ENCODE measurements around the gene UCHL3. TPM values are rescaled to one million over a fixed set of nuclear protein-coding genes. Genes with fewer than 3 reads are reported as not detected.
A peak's percentile ranks its signal among the peaks of the same experiment; 100 is the strongest.

Gene UCHL3
- polyA plus RNA-seq, 2 of the 4 experiments (the other 2 are of a cell fraction) = 46.6 to 60.7 TPM

DNA sequence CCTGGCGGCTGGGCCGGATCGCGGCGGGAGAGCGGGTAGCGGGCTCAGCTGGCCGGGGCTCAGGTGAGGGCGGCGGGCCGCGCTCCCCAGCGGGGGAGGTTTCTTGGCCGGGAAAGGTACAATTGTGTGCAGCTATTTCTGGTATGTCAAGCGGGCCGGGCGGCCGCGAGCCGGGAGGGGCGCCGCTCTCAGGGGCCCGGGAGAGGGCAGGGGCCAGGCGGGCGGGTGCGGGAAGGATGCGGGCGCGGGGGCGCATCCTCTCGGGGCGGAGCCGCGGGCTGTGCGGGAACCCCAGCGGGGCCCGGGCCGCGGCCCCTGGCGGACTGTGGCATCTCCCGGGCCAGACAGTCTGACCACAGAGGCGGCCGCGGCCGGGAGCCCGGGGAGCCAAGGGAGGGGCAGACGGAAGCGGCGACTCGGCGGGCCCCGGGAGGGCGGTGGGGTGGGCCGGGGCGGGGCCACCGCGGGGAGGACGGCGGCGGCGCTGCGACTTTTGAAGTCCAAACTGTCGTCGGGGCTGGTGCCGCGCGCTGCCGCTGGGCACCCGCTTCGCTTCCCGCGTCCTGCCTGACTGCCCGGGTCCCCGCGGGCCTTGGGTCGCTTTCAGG is 86.3 kb downstream of the UCHL3 start, which contains the start of gene LMO7:
Gene LMO7, plus strand, starts transcription at position 503 of the 608 bp plus-strand sequence. CDS start 328 bp downstream, outside the sequence.
- TF ChIP-seq, protein P1, sequence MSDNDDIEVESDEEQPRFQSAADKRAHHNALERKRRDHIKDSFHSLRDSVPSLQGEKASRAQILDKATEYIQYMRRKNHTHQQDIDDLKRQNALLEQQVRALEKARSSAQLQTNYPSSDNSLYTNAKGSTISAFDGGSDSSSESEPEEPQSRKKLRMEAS (IDR thresholded peaks at IDR 0.05) = peak; percentile 42; the same call in 1 of the 2 replicates
- TF ChIP-seq, protein P2, sequence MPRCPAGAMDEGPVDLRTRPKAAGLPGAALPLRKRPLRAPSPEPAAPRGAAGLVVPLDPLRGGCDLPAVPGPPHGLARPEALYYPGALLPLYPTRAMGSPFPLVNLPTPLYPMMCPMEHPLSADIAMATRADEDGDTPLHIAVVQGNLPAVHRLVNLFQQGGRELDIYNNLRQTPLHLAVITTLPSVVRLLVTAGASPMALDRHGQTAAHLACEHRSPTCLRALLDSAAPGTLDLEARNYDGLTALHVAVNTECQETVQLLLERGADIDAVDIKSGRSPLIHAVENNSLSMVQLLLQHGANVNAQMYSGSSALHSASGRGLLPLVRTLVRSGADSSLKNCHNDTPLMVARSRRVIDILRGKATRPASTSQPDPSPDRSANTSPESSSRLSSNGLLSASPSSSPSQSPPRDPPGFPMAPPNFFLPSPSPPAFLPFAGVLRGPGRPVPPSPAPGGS (IDR thresholded peaks at IDR 0.05) = no peak
- Histone ChIP-seq H3K4me2 (peak within 1 kb of the TSS; percentile 98), H3K4me1 (no peaks in the 10 kb centered on the region), H3K9me3 (no peaks in the 10 kb centered on the region), H3K4me3 (peak within 1 kb of the TSS; percentile 59), H3K27ac (peak within 1 kb of the TSS; percentile 51 to 87)
- ChIA-PET CTCF (no interaction called here), POLR2A (no interaction called here)
- FAIRE-seq = no peak
- ATAC-seq = peak; percentile 86
- DNase-seq (ENCODE audit: low read depth in 1 of 2, low spot score in 1 of 2) = peak; percentile 23 to 25
- no CpG with 5 or more reads among the region's 76 CpGs for WGBS (ENCODE audit: missing lambda C conversion rate)

DNA sequence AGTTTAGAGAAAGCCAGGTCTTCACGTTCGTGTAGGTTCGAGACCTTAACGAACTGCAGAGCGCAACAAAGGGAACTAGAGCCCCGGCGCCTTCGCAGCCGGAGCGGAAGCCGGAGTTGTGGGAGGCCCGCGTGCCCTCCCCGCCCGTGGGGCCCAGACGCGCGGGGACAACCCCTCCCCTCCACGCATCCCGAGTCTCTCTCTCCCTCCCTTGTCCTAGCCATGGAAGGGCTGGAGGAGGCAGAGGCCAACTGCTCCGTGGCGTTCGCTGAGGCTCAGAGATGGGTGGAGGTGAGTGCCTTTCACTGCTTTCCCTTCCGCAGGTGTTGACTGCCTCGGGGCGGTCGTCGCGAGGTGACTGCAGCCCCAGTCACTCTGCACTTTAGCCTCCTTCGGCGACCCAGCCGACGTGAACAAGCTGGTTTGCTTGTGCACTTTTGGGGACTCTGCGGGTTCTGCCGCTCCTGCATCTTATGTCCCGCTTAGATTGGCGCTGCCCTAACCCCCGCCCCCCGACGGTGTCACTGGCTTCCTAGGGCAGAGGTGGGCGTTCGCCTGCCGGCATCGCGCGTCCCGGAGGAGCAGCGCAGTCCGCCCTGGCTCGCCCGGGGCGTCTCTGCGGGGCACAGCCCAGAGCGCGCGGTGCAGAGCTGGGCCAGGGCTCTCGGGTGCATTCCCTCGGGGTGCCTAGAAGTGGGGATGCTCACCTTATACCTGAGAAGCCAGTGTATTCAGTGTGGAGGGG is 87.0 kb downstream of the UCHL3 start:
- H3K9me3 ChIP-seq = no peaks in the 10 kb centered on the region
- no peak for TF ChIP-seq TFCP2L1 (CRISPR knock-in tag; IDR thresholded peaks at IDR 0.05)
- TF ChIP-seq, protein P3, sequence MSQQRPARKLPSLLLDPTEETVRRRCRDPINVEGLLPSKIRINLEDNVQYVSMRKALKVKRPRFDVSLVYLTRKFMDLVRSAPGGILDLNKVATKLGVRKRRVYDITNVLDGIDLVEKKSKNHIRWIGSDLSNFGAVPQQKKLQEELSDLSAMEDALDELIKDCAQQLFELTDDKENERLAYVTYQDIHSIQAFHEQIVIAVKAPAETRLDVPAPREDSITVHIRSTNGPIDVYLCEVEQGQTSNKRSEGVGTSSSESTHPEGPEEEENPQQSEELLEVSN (IDR thresholded peaks at IDR 0.05; ENCODE audit: borderline replicate concordance, low read depth) = 0 out of 2 replicates have a peak, but pooled peaks have one; percentile 30
- CTCF ChIA-PET = no interaction called here
- POLR2A ChIA-PET = no interaction called here
- DNase-seq (ENCODE audit: low read depth in 1 of 2, low spot score in 1 of 2) = no peak
- H3K4me1 ChIP-seq = no peaks in the 10 kb centered on the region
- H3K4me2 ChIP-seq = peak overlapping the region; percentile 98
- H3K27ac ChIP-seq = peak overlapping the region; percentile 51 to 87
- ATAC-seq = peak; percentile 66 to 67
- peak overlapping the region; percentile 59 for H3K4me3 ChIP-seq
- no peak for FAIRE-seq
- WGBS (ENCODE audit: missing lambda C conversion rate) = 15% methylated on average over 9 of the region's 58 CpGs

DNA sequence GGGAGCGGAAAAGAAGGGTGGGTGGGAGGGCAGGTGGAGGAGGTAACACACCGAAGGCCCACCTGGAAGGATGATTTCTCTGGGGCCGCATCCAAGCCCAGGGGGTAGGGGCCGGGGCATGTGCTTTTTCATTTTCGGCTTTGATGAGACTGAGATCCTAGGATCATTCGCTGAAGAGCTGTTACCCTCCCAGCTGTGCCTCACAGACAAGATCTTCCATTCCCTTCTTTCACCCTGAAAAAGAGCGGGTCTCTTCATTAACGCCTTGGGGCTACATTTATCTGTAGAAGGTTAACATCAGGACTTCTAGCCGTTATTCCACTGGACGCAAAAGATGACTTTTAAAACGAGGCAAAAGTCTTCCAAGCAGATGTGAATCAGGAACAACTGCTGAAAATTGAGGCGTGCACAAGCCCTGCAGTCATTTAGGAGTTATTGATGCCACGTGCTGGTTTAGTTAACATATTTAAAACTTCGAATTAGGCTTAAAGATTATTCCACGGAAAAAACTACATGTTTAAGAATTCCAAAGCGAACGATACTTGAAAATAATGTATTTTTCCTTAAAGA is 87.7 kb downstream of the UCHL3 start:
- ATAC-seq = no peak
- Histone ChIP-seq H3K4me2 (peak overlapping the region; percentile 98; the same call in 2 of the 3 replicates), H3K9me3 (no peaks in the 10 kb centered on the region), H3K4me1 (no peaks in the 10 kb centered on the region), H3K4me3 (no peak overlapping the region; the same call in 2 of the 3 replicates), H3K27ac (no peak overlapping the region)
- no peak for FAIRE-seq
- no peak for DNase-seq (ENCODE audit: low read depth in 1 of 2, low spot score in 1 of 2)
- ChIA-PET CTCF (no interaction called here), POLR2A (no interaction called here)
- WGBS (ENCODE audit: missing lambda C conversion rate) = 84% methylated on average over 13 of the region's 17 CpGs
- no peak for TF ChIP-seq FOXS1 (CRISPR knock-in tag; IDR thresholded peaks at IDR 0.05)
- TF ChIP-seq RCOR1 (IDR thresholded peaks at IDR 0.05; ENCODE audit: low read depth, low read length) = no peak
- no peak for TF ChIP-seq RFX5 (IDR thresholded peaks at IDR 0.05)
- TF ChIP-seq HOXB13 (CRISPR knock-in tag; IDR thresholded peaks at IDR 0.05; ENCODE audit: low read depth) = no peak
- TF ChIP-seq NFE2L2 (conservative IDR thresholded peaks at IDR 0.05; ENCODE audit: low read length) = no peak
- TF ChIP-seq EP300 (IDR thresholded peaks at IDR 0.05) = no peak
- no peak for TF ChIP-seq EHMT2 (IDR thresholded peaks at IDR 0.05; ENCODE audit: low read depth)
- no peak for TF ChIP-seq NPAS2 (CRISPR knock-in tag; IDR thresholded peaks at IDR 0.05; ENCODE audit: borderline replicate concordance)
- no peak for TF ChIP-seq ZC3H11A (IDR thresholded peaks at IDR 0.05)
- TF ChIP-seq CEBPB (IDR thresholded peaks at IDR 0.05) = no peak
- TF ChIP-seq MAZ (IDR thresholded peaks at IDR 0.05; ENCODE audit: borderline replicate concordance, low read depth, low read length) = no peak
- no peak for TF ChIP-seq HOXA7 (CRISPR knock-in tag; IDR thresholded peaks at IDR 0.05)
- no peak for TF ChIP-seq ESRRA (IDR thresholded peaks at IDR 0.05; ENCODE audit: borderline replicate concordance, low read length)

All from A549 (cell line).